WTC11 (cell line): ENCODE data around the gene DCST2. TPM values are rescaled to one million over a fixed set of nuclear protein-coding genes. Genes with fewer than 3 reads are reported as not detected.
A peak's percentile ranks its signal among the peaks of the same experiment; 100 is the strongest.

Experiments used
- ATAC-seq: fragments of 200-7000 bp; cut with Tn5 transposase; 2 replicates; pipeline ENCODE4 v1.10.0; 2021; ENCODE audit warnings: mild to moderate bottlenecking, moderate library complexity
- CTCF ChIA-PET: fragments of 300-600 bp; sonication (Branson Sonifier 250); formaldehyde crosslinking; loops from one replicate; lab custom pipeline; 2021; ENCODE audit warnings: antibody characterized with exemption; lab: Charles Lee
- POLR2A ChIA-PET: fragments of 350-600 bp; sonication (Branson Sonifier 250); formaldehyde crosslinking; loops from one replicate; lab custom pipeline; 2021; ENCODE audit warnings: antibody characterized with exemption; lab: Charles Lee
- DNase-seq: peaks from one replicate; pipeline ENCODE4 v3.0.0; 2021; ENCODE audit warnings: low spot score
- H3K27ac Mint-ChIP-seq: 2 replicates; pipeline ENCODE4 v1.8.0; 2021; ENCODE audit warnings: mixed read lengths
- H3K27me3 Mint-ChIP-seq: 2 replicates; pipeline ENCODE4 v1.8.0; 2021; ENCODE audit warnings: low read depth, mild to moderate bottlenecking, moderate library complexity, mixed read lengths
- H3K36me3 Mint-ChIP-seq: 2 replicates; pipeline ENCODE4 v1.8.0; 2021; ENCODE audit warnings: mixed read lengths
- H3K4me1 Mint-ChIP-seq: 2 replicates; pipeline ENCODE4 v1.8.0; 2022; ENCODE audit warnings: mixed read lengths
- H3K4me3 Mint-ChIP-seq: 2 replicates; pipeline ENCODE4 v1.8.0; 2021; ENCODE audit warnings: mild to moderate bottlenecking, moderate library complexity, mixed read lengths
- H3K9me3 Mint-ChIP-seq: 2 replicates; pipeline ENCODE4 v1.8.0; 2021; ENCODE audit warnings: mixed read lengths
- ATF6 ChIP-seq: sonication (generic); formaldehyde crosslinking; IDR thresholded peaks from 2 replicates; pipeline ENCODE4 v1.8.1; 2023; ENCODE audit warnings: mild to moderate bottlenecking, missing genetic modification reagents
- ELF4 ChIP-seq: sonication (generic); formaldehyde crosslinking; IDR thresholded peaks from 2 replicates; pipeline ENCODE4 v1.8.1; 2022; ENCODE audit warnings: low read depth, mild to moderate bottlenecking, moderate library complexity, missing genetic modification reagents
- ESRRA ChIP-seq: sonication (generic); formaldehyde crosslinking; IDR thresholded peaks from 2 replicates; pipeline ENCODE4 v1.8.1; 2022; ENCODE audit warnings: mild to moderate bottlenecking, missing genetic modification reagents, borderline replicate concordance
- IRF2 ChIP-seq: sonication (generic); formaldehyde crosslinking; IDR thresholded peaks from 2 replicates; pipeline ENCODE4 v1.8.0; 2022; ENCODE audit warnings: low read depth, missing genetic modification reagents, borderline replicate concordance
- NFYB ChIP-seq: sonication (generic); formaldehyde crosslinking; conservative IDR thresholded peaks from 2 replicates; pipeline ENCODE4 v1.8.0; 2022; ENCODE audit warnings: low read depth, missing genetic modification reagents
- STAT6 ChIP-seq: sonication (generic); formaldehyde crosslinking; conservative IDR thresholded peaks from 2 replicates; pipeline ENCODE4 v1.8.1; 2023; ENCODE audit warnings: mild to moderate bottlenecking, low read depth, missing genetic modification reagents, moderate library complexity
- TCF7 ChIP-seq: sonication (generic); formaldehyde crosslinking; IDR thresholded peaks from 2 replicates; pipeline ENCODE4 v1.8.0; 2022; ENCODE audit warnings: mild to moderate bottlenecking, low read depth, missing genetic modification reagents, moderate library complexity
- TEAD4 ChIP-seq: sonication (generic); formaldehyde crosslinking; IDR thresholded peaks from 2 replicates; pipeline ENCODE4 v1.8.0; 2022; ENCODE audit warnings: mild to moderate bottlenecking, missing genetic modification reagents
- TP53 ChIP-seq: sonication (generic); formaldehyde crosslinking; IDR thresholded peaks from 2 replicates; pipeline ENCODE4 v1.8.1; 2023; ENCODE audit warnings: mild to moderate bottlenecking, missing genetic modification reagents
- ZNF138 ChIP-seq: sonication (generic); formaldehyde crosslinking; conservative IDR thresholded peaks from 2 replicates; pipeline ENCODE4 v1.8.1; 2022; ENCODE audit warnings: mild to moderate bottlenecking, moderate library complexity, missing genetic modification reagents
- ZNF317 ChIP-seq: sonication (generic); formaldehyde crosslinking; IDR thresholded peaks from 2 replicates; pipeline ENCODE4 v1.8.1; 2023; ENCODE audit warnings: low read depth, mild to moderate bottlenecking, moderate library complexity, missing genetic modification reagents, borderline replicate concordance
- total RNA-seq: library from RNA; stranded (reverse); gene quantifications from 3 replicates; pipeline ENCODE4 v1.2.3, GENCODE V29; 2021
- TF ChIP-seq, protein P1 (sequence below): sonication (generic); formaldehyde crosslinking; IDR thresholded peaks from 2 replicates; pipeline ENCODE4 v1.8.1; 2023; ENCODE audit warnings: mild to moderate bottlenecking, missing genetic modification reagents
- TF ChIP-seq, protein P2 (sequence below): sonication (generic); formaldehyde crosslinking; IDR thresholded peaks from 2 replicates; pipeline ENCODE4 v1.8.0; 2023; ENCODE audit warnings: missing genetic modification reagents
- TF ChIP-seq, protein P3 (sequence below): fragments of 250-450 bp; sonication (Bioruptor Pico); IDR thresholded peaks from 2 replicates; pipeline ENCODE4 v1.9.0; 2021; ENCODE audit warnings: mild to moderate bottlenecking, borderline replicate concordance
- TF ChIP-seq, protein P4 (sequence below): sonication (generic); formaldehyde crosslinking; IDR thresholded peaks from 2 replicates; pipeline ENCODE4 v1.8.1; 2023; ENCODE audit warnings: mild to moderate bottlenecking, missing genetic modification reagents, moderate library complexity
- TF ChIP-seq, protein P5 (sequence below): fragments of 250-450 bp; sonication (Bioruptor Pico); IDR thresholded peaks from 2 replicates; pipeline ENCODE4 v1.9.0; 2021; ENCODE audit warnings: moderate library complexity, mild to moderate bottlenecking, inconsistent platforms, borderline replicate concordance

DCST2 gene
- total RNA-seq, 1 experiment from 2014 or later, result 0.83 TPM

DNA sequence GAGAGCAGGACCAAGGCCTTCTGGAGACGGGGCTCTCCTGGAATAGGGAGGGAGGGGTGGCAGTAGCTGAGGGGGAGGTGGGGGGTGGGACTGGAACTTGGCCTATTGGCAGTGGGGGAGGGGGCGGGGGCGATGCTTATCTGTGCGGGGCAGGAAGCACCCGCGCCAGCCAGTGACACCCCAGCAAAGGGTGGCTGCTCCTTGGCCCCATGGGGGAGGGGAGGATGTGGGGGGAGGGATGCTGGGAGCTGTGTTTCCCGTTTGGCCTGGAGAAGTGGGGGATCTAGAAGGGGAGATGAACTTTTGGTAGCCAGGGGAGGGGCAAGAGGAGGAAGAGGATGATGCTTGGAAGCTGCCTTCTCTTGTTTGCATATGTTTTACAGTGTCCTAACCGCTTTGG lies 19.9 kb downstream of the DCST2 start:
- H3K27me3 Mint-ChIP-seq, result no peaks in the 10 kb centered on the region
- TF ChIP-seq, protein P1, sequence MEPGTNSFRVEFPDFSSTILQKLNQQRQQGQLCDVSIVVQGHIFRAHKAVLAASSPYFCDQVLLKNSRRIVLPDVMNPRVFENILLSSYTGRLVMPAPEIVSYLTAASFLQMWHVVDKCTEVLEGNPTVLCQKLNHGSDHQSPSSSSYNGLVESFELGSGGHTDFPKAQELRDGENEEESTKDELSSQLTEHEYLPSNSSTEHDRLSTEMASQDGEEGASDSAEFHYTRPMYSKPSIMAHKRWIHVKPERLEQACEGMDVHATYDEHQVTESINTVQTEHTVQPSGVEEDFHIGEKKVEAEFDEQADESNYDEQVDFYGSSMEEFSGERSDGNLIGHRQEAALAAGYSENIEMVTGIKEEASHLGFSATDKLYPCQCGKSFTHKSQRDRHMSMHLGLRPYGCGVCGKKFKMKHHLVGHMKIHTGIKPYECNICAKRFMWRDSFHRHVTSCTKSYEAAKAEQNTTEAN (CRISPR knock-in tag), result no peak
- TF ChIP-seq, protein P2, sequence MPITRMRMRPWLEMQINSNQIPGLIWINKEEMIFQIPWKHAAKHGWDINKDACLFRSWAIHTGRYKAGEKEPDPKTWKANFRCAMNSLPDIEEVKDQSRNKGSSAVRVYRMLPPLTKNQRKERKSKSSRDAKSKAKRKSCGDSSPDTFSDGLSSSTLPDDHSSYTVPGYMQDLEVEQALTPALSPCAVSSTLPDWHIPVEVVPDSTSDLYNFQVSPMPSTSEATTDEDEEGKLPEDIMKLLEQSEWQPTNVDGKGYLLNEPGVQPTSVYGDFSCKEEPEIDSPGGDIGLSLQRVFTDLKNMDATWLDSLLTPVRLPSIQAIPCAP (CRISPR knock-in tag), result no peak
- TF ChIP-seq ZNF138 (CRISPR knock-in tag) (no peak), TP53 (no peak), ATF6 (CRISPR knock-in tag) (no peak), ESRRA (CRISPR knock-in tag) (no peak), ZNF317 (CRISPR knock-in tag) (no peak), ELF4 (CRISPR knock-in tag) (no peak), TCF7 (CRISPR knock-in tag) (no peak)
- TF ChIP-seq, protein P3, sequence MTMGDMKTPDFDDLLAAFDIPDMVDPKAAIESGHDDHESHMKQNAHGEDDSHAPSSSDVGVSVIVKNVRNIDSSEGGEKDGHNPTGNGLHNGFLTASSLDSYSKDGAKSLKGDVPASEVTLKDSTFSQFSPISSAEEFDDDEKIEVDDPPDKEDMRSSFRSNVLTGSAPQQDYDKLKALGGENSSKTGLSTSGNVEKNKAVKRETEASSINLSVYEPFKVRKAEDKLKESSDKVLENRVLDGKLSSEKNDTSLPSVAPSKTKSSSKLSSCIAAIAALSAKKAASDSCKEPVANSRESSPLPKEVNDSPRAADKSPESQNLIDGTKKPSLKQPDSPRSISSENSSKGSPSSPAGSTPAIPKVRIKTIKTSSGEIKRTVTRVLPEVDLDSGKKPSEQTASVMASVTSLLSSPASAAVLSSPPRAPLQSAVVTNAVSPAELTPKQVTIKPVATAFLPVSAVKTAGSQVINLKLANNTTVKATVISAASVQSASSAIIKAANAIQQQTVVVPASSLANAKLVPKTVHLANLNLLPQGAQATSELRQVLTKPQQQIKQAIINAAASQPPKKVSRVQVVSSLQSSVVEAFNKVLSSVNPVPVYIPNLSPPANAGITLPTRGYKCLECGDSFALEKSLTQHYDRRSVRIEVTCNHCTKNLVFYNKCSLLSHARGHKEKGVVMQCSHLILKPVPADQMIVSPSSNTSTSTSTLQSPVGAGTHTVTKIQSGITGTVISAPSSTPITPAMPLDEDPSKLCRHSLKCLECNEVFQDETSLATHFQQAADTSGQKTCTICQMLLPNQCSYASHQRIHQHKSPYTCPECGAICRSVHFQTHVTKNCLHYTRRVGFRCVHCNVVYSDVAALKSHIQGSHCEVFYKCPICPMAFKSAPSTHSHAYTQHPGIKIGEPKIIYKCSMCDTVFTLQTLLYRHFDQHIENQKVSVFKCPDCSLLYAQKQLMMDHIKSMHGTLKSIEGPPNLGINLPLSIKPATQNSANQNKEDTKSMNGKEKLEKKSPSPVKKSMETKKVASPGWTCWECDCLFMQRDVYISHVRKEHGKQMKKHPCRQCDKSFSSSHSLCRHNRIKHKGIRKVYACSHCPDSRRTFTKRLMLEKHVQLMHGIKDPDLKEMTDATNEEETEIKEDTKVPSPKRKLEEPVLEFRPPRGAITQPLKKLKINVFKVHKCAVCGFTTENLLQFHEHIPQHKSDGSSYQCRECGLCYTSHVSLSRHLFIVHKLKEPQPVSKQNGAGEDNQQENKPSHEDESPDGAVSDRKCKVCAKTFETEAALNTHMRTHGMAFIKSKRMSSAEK (CRISPR knock-in tag), result no peak
- ATAC-seq, result no peak
- H3K36me3 Mint-ChIP-seq, result peaks cover 8% of the 10 kb centered on the region; the same call in 1 of the 2 replicates
- H3K27ac Mint-ChIP-seq, result no peak overlapping the region
- DNase-seq, result no peak
- ChIA-PET POLR2A (no interaction called here), CTCF (interaction anchor here (1.0 to 6.8 kb wide), 7 partner anchors 12 to 72 kb away, joined by 4 to 73 read pairs (median 18); partner anchors contain the start of genes EFNA4, LENEP and ZBTB7B)
- peaks cover 49% of the 10 kb centered on the region for H3K4me1 Mint-ChIP-seq
- no peaks in the 10 kb centered on the region for H3K9me3 Mint-ChIP-seq
- no peak overlapping the region for H3K4me3 Mint-ChIP-seq

DNA sequence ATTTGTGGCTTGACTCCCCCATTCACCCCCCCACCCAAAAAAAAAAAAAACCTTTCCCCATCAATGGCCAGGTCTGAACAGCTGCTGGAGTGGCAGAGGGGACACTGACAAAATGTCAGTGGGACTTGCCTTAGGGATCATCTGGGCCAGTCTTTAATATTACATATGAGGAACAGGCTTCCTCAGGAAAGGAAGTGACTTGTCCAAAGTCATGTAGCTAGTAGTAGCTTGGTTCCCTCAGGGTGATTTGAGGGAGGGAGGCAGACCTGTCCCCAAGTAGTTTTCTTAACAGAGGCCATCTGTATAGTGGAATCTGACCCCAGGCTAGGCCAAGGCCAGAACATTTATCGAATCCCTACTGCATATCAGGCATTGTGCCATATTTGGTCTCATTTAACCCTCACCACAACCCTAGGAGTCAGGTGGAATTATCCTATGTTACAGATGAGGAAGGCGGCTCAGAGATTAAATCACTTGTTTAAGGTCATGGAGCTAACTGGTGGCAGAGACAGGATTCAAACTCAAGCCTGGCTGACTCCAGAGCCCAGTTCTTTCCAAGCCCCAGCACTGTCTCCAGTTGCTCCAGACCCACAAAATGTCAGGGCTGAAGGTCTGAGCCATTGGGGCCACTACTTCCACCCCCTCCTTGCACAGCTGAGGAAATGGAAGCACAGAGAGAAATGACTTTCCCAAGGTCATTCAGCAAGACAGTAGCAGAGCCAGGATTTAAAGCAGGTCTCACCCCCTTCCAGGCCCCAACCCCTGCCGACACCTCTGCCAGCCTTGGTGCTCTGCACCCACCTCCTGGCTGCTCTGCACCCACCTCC lies 20.6 kb downstream of the DCST2 start:
- H3K36me3 Mint-ChIP-seq, result peaks cover 8% of the 10 kb centered on the region; the same call in 1 of the 2 replicates
- H3K4me1 Mint-ChIP-seq, result peaks cover 53% of the 10 kb centered on the region
- ATAC-seq (no peak), DNase-seq (no peak)
- H3K4me3 Mint-ChIP-seq, result no peak overlapping the region
- no peaks in the 10 kb centered on the region for H3K9me3 Mint-ChIP-seq
- POLR2A ChIA-PET, result interaction anchor here (0.8 to 1.5 kb wide), 5 partner anchors 9 to 43 kb away, joined by 3 to 6 read pairs (median 4); partner anchors contain the start of genes FLAD1, LENEP and SHC1
- H3K27me3 Mint-ChIP-seq, result no peaks in the 10 kb centered on the region
- H3K27ac Mint-ChIP-seq, result peak overlapping the region; percentile 46; the same call in 1 of the 2 replicates
- CTCF ChIA-PET, result interaction anchor here (0.6 to 6.8 kb wide), 18 partner anchors 8 to 181 kb away, joined by 3 to 73 read pairs (median 8); partner anchors contain the start of genes ADAM15, EFNA4, LENEP and PBXIP1
- TF ChIP-seq NFYB (CRISPR knock-in tag) (no peak), TCF7 (CRISPR knock-in tag) (no peak), TEAD4 (CRISPR knock-in tag) (no peak), IRF2 (CRISPR knock-in tag) (no peak), ESRRA (CRISPR knock-in tag) (no peak), TP53 (no peak), STAT6 (CRISPR knock-in tag) (no peak)
- TF ChIP-seq, protein P4, sequence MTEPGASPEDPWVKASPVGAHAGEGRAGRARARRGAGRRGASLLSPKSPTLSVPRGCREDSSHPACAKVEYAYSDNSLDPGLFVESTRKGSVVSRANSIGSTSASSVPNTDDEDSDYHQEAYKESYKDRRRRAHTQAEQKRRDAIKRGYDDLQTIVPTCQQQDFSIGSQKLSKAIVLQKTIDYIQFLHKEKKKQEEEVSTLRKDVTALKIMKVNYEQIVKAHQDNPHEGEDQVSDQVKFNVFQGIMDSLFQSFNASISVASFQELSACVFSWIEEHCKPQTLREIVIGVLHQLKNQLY (CRISPR knock-in tag), result no peak
- TF ChIP-seq, protein P1 (CRISPR knock-in tag), result no peak
- TF ChIP-seq, protein P5, sequence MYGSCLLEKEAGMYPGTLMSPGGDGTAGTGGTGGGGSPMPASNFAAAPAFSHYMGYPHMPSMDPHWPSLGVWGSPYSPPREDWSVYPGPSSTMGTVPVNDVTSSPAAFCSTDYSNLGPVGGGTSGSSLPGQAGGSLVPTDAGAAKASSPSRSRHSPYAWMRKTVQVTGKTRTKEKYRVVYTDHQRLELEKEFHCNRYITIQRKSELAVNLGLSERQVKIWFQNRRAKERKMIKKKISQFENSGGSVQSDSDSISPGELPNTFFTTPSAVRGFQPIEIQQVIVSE (CRISPR knock-in tag), result no peak
